ENCODE measurements around the gene BBX.

Gene BBX

DNA sequence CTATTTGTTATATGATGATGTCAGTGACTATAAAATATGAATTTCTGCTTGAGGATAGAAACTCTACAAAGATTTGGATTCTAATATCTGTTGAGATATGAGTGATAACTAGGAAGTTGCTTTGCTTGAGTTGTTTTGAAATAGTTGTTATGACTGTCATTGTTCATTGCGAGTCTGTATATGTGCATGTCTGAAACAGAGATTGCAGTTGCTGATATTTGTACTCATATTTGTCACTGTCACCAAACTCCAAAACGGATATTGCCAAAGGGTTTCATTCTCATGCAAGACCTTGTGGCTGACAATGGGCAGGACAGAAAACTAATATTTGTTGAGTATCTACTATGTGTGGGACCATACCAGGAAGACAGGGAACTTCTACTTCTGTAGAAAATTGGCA, 327.9 kb downstream of the BBX start:
- Mint-ChIP-seq H3K27me3 (peaks cover 2% of the 10 kb centered on the region), H3K4me3 (no peak overlapping the region), H3K9me3 (peaks cover 7% of the 10 kb centered on the region), H3K4me1 (no peaks in the 10 kb centered on the region), H3K36me3 (no peaks in the 10 kb centered on the region), H3K27ac (no peak overlapping the region)

- no peaks in the 10 kb centered on the region for H3K36me3 Mint-ChIP-seq
- H3K27ac Mint-ChIP-seq, result no peak overlapping the region
- H3K9me3 Mint-ChIP-seq, result peaks cover 7% of the 10 kb centered on the region
- H3K27me3 Mint-ChIP-seq, result peaks cover 2% of the 10 kb centered on the region
- H3K4me1 Mint-ChIP-seq, result no peaks in the 10 kb centered on the region
- no peak overlapping the region for H3K4me3 Mint-ChIP-seq
Observed at GRCh38 chr3:107853821-107854220, 331.1 kb downstream of the BBX start.

DNA sequence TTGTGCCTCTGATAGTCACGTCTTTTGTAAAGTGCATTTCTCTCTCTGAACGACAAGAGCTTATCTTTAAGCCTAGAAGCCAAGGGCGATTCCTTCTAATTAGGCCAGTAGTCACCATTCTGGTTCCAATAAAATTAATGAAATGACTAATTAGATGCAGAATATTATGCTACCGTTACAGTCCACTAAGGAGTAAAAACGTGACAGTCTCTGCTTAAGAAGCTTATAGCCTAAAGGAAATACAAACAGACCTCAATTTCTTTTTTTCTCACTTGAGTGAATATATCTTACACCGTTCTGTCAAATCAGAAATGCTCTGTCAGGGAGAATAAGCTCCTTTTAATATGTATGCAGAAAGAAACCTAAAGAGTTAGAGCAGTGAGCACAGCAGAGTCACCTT, 332.0 kb downstream of the BBX start:
- Mint-ChIP-seq H3K27me3 (peaks cover 2% of the 10 kb centered on the region), H3K27ac (no peak overlapping the region), H3K9me3 (peaks cover 7% of the 10 kb centered on the region), H3K4me3 (no peak overlapping the region), H3K4me1 (no peaks in the 10 kb centered on the region), H3K36me3 (no peaks in the 10 kb centered on the region)

- H3K36me3 Mint-ChIP-seq, result no peaks in the 10 kb centered on the region
- H3K4me1 Mint-ChIP-seq, result no peaks in the 10 kb centered on the region
- H3K9me3 Mint-ChIP-seq, result peaks cover 7% of the 10 kb centered on the region
- no peak overlapping the region for H3K27ac Mint-ChIP-seq
- peaks cover 1% of the 10 kb centered on the region for H3K27me3 Mint-ChIP-seq
- H3K4me3 Mint-ChIP-seq, result no peak overlapping the region
Observed at GRCh38 chr3:107855710-107856109, 332.9 kb downstream of the BBX start.

DNA sequence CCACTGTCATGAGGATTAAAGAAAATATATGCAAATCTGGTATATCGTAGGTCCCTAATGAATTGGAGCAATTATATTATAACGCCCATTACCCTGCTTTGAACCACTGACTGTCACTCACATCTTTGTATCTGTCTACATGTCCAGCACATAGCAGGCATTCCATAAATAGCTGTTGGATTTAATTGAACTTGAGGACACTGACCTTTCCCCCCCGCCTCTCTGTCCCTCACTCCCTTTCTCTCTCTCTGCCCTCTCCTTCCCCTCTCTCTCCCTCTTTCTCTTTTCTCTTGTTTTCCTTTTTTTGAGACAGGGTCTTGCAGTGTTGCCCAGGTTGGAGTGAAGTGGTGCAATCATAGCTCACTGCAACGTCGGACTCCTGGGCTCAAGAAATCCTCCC, 335.1 kb downstream of the BBX start:
- no peaks in the 10 kb centered on the region for H3K27me3 Mint-ChIP-seq
- no peak overlapping the region for H3K27ac Mint-ChIP-seq
- H3K36me3 Mint-ChIP-seq, result no peaks in the 10 kb centered on the region
- H3K9me3 Mint-ChIP-seq, result peaks cover under 1% of the 10 kb centered on the region
- H3K4me1 Mint-ChIP-seq, result no peaks in the 10 kb centered on the region
- H3K4me3 Mint-ChIP-seq, result no peak overlapping the region

- no peak overlapping the region for H3K4me3 Mint-ChIP-seq
- no peaks in the 10 kb centered on the region for H3K4me1 Mint-ChIP-seq
- no peak overlapping the region for H3K27ac Mint-ChIP-seq
- no peaks in the 10 kb centered on the region for H3K9me3 Mint-ChIP-seq
- no peaks in the 10 kb centered on the region for H3K36me3 Mint-ChIP-seq
- H3K27me3 Mint-ChIP-seq, result no peaks in the 10 kb centered on the region
Observed at GRCh38 chr3:107858876-107859275, 336.1 kb downstream of the BBX start.
